Neural crest cell (in vitro differentiated cells): Measurements from ENCODE around the gene CD79B. TPM values are rescaled to one million over a fixed set of nuclear protein-coding genes. Genes with fewer than 3 reads are reported as not detected.
"Not testable (repeated sequence)": the region's sequence is repeated elsewhere in the genome, so short reads cannot be mapped to it uniquely, and the experiment has no call there.

Source experiments
- DNase-seq: peaks from one replicate; pipeline ENCODE4 v3.0.0; 2021; ENCODE audit warnings: low read depth, mixed read lengths, low spot score
- H3K27ac Mint-ChIP-seq: one replicate; pipeline ENCODE4 v1.8.0; 2021; ENCODE audit warnings: mild to moderate bottlenecking, mixed read lengths; ENCODE audit not compliant: unreplicated experiment
- H3K27me3 Mint-ChIP-seq: 2 replicates; pipeline ENCODE4 v1.8.0; 2021; ENCODE audit warnings: low read depth, mild to moderate bottlenecking, mixed read lengths
- H3K36me3 Mint-ChIP-seq: 2 replicates; pipeline ENCODE4 v1.8.0; 2021; ENCODE audit warnings: low read depth, mild to moderate bottlenecking, mixed read lengths
- H3K4me1 Mint-ChIP-seq: 2 replicates; pipeline ENCODE4 v1.8.0; 2021; ENCODE audit warnings: mixed read lengths
- H3K4me3 Mint-ChIP-seq: one replicate; pipeline ENCODE4 v1.8.0; 2021; ENCODE audit warnings: mild to moderate bottlenecking, mixed read lengths
- H3K9me3 Mint-ChIP-seq: 2 replicates; pipeline ENCODE4 v1.8.0; 2021; ENCODE audit warnings: mixed read lengths
- CTCF ChIP-seq: fragments of 200-600 bp; sonication (generic); conservative IDR thresholded peaks from 2 replicates; pipeline ENCODE4 v1.5.0; 2021; ENCODE audit warnings: antibody characterized with exemption, mild to moderate bottlenecking
- total RNA-seq: library from RNA; stranded (reverse); gene quantifications from 2 replicates; pipeline ENCODE4 v1.2.1, GENCODE V29; 2021

CD79B gene
- total RNA-seq, 1 donor from 2014 or later = 1.0 TPM

- Mint-ChIP-seq H3K27me3 (peaks cover 26% of the 10 kb centered on the region), H3K9me3 (no peaks in the 10 kb centered on the region), H3K36me3 (no peaks in the 10 kb centered on the region), H3K4me3 (no peak within 1 kb of the TSS), H3K4me1 (no peaks in the 10 kb centered on the region), H3K27ac (no peak within 1 kb of the TSS)
- no peak for DNase-seq
- no peak for TF ChIP-seq CTCF
These were observed 21.0 kb downstream of the CD79B start, which contains the start of gene CSHL1 for GRCh38 chr17:63911041-63911635. TSS of gene CSHL1 (minus strand) at chr17:63911258. CDS start at chr17:63911196, 62 bp downstream.

GRCh38 chr17:63910096-63910495, 22.0 kb downstream of the CD79B start:
- H3K4me3 Mint-ChIP-seq = no peak overlapping the region
- peaks cover 26% of the 10 kb centered on the region for H3K27me3 Mint-ChIP-seq
- no peaks in the 10 kb centered on the region for H3K36me3 Mint-ChIP-seq
- no peaks in the 10 kb centered on the region for H3K9me3 Mint-ChIP-seq
- no peak for TF ChIP-seq CTCF
- no peak for DNase-seq
- no peak overlapping the region for H3K27ac Mint-ChIP-seq
- H3K4me1 Mint-ChIP-seq = no peaks in the 10 kb centered on the region

GRCh38 chr17:63909586-63909985, 22.5 kb downstream of the CD79B start:
- not testable (repeated sequence) for DNase-seq, H3K36me3 Mint-ChIP-seq, H3K4me3 Mint-ChIP-seq, H3K27ac Mint-ChIP-seq, H3K4me1 Mint-ChIP-seq, H3K9me3 Mint-ChIP-seq
- peaks cover 26% of the 10 kb centered on the region for H3K27me3 Mint-ChIP-seq

- peaks cover 28% of the 10 kb centered on the region for H3K27me3 Mint-ChIP-seq
- not testable (repeated sequence) for H3K4me3 Mint-ChIP-seq, DNase-seq, H3K27ac Mint-ChIP-seq, H3K9me3 Mint-ChIP-seq, H3K36me3 Mint-ChIP-seq, H3K4me1 Mint-ChIP-seq
- TF ChIP-seq CTCF = peak; percentile 39
These were observed 24.9 kb downstream of the CD79B start for GRCh38 chr17:63907161-63907778.

- H3K4me1 Mint-ChIP-seq = peaks cover 13% of the 10 kb centered on the region
- not testable (repeated sequence) for H3K27ac Mint-ChIP-seq, H3K36me3 Mint-ChIP-seq, DNase-seq, H3K9me3 Mint-ChIP-seq, H3K4me3 Mint-ChIP-seq
- H3K27me3 Mint-ChIP-seq = peaks cover 19% of the 10 kb centered on the region
These were observed 27.3 kb downstream of the CD79B start for GRCh38 chr17:63904796-63905195.

- not testable (repeated sequence) for H3K27ac Mint-ChIP-seq, H3K9me3 Mint-ChIP-seq, H3K4me3 Mint-ChIP-seq, H3K36me3 Mint-ChIP-seq
- H3K27me3 Mint-ChIP-seq = peaks cover 11% of the 10 kb centered on the region
- peaks cover 14% of the 10 kb centered on the region for H3K4me1 Mint-ChIP-seq
- peak; percentile 65 for TF ChIP-seq CTCF
- DNase-seq = peak; percentile 20
These were observed 28.3 kb downstream of the CD79B start for GRCh38 chr17:63903787-63904201.

- H3K27ac Mint-ChIP-seq, H3K9me3 Mint-ChIP-seq, H3K27me3 Mint-ChIP-seq, H3K4me3 Mint-ChIP-seq, H3K36me3 Mint-ChIP-seq, DNase-seq: not testable (repeated sequence)
- peaks cover 14% of the 10 kb centered on the region for H3K4me1 Mint-ChIP-seq
These were observed 30.2 kb downstream of the CD79B start for GRCh38 chr17:63901971-63902370.

- not testable (repeated sequence) for H3K27ac Mint-ChIP-seq
These were observed 33.0 kb downstream of the CD79B start for GRCh38 chr17:63898899-63899798.

More at GRCh38 chr17:63898899-63899798, 33.0 kb downstream of the CD79B start:
- H3K27me3 Mint-ChIP-seq, H3K9me3 Mint-ChIP-seq, H3K36me3 Mint-ChIP-seq, DNase-seq, H3K4me3 Mint-ChIP-seq: not testable (repeated sequence)
- peaks cover 14% of the 10 kb centered on the region for H3K4me1 Mint-ChIP-seq
